GM12878 (cell line): ENCODE measurements around the gene TM9SF4. TPM values are rescaled to one million over a fixed set of nuclear protein-coding genes. Genes with fewer than 3 reads are reported as not detected.

Experiments used
- ATAC-seq: fragments of 200-7000 bp; cut with Tn5 transposase; 3 replicates; pipeline ENCODE4 v1.9.1; 2020; ENCODE audit warnings: mild to moderate bottlenecking, moderate library complexity
- BruUV-seq: library from RNA; stranded (reverse); fragments of 400-500 nt; replicated peaks from 2 replicates; lab custom pipeline; 2021; lab: Mats Ljungman, UMichigan
- CTCF ChIA-PET: fragments of 300-600 bp; sonication (Branson Sonifier 250); formaldehyde crosslinking; extraction: SDS; loops from one replicate; lab custom pipeline; 2021; ENCODE audit warnings: inconsistent platforms; lab: Yijun Ruan, JAX
- POLR2A ChIA-PET: fragments of 350-600 bp; formaldehyde crosslinking; extraction: SDS; loops from one replicate; lab custom pipeline; 2021; ENCODE audit warnings: inconsistent platforms; lab: Charles Lee
- RAD21 ChIA-PET: fragments of 300-600 bp; sonication (Branson Sonifier 250); formaldehyde crosslinking; loops from one replicate; lab custom pipeline; 2023; ENCODE audit warnings: antibody characterized with exemption; ENCODE audit not compliant: unreplicated experiment; lab: Charles Lee
- SMC1A ChIA-PET: fragments of 300-600 bp; sonication (Branson Sonifier 250); formaldehyde crosslinking; loops from one replicate; lab custom pipeline; 2023; ENCODE audit not compliant: unreplicated experiment, uncharacterized antibody; lab: Charles Lee
- DNase-seq: peaks from one replicate; pipeline ENCODE4 v3.0.0-alpha.2; 2011; ENCODE audit warnings: low read depth, low spot score
- FAIRE-seq: peaks from 3 replicates; lab custom pipeline; 2011; peaks lifted over from hg19 to GRCh38; lab: Jason Lieb, UNC
- H2AFZ ChIP-seq: 2 replicates; pipeline ENCODE4 v1.6.0; 2011; ENCODE audit warnings: low read depth, low read length, control low read depth; ENCODE audit not compliant: control insufficient read depth
- H3K27ac ChIP-seq: 2 replicates; pipeline ENCODE4 v1.5.1; 2011; ENCODE audit warnings: control low read depth; ENCODE audit not compliant: control insufficient read depth, insufficient read depth
- H3K27me3 ChIP-seq, 2 experiments: replicated peaks in 1 of 2; 2 replicates each; pipeline versions ENCODE4 v1.6.0 to v1.6.1; 2011; ENCODE audit warnings: low read length in 1 of 2; ENCODE audit not compliant: control insufficient read depth in 2 of 2, insufficient read depth in 2 of 2
- H3K36me3 ChIP-seq, 2 experiments: 2 replicates each; pipeline ENCODE4 v1.5.1; 2011; ENCODE audit warnings: low read length in 1 of 2; ENCODE audit not compliant: control insufficient read depth in 2 of 2, insufficient read depth in 2 of 2
- H3K4me1 ChIP-seq: 2 replicates; pipeline ENCODE4 v1.6.1; 2011; ENCODE audit warnings: mild to moderate bottlenecking, low read length, moderate library complexity, mixed read lengths; ENCODE audit not compliant: control insufficient read depth, insufficient read depth
- H3K4me2 ChIP-seq: 2 replicates; pipeline ENCODE4 v1.6.0; 2011; ENCODE audit warnings: control low read depth; ENCODE audit not compliant: control insufficient read depth, insufficient read depth
- H3K4me3 ChIP-seq: fragments of 200-600 bp; sonication (generic); 2 replicates; pipeline ENCODE4 v1.5.1; 2016
- H3K79me2 ChIP-seq: 2 replicates; pipeline ENCODE4 v1.6.0; 2011; ENCODE audit warnings: low read length; ENCODE audit not compliant: control insufficient read depth, insufficient read depth
- H3K9ac ChIP-seq: 2 replicates; pipeline ENCODE4 v1.8.0; 2011; ENCODE audit warnings: low read length, control low read depth, mixed read lengths; ENCODE audit not compliant: control insufficient read depth, insufficient read depth
- H3K9me3 ChIP-seq: replicated peaks from 3 replicates; pipeline ENCODE4 v1.5.1; 2011; ENCODE audit warnings: mild to moderate bottlenecking, low read length; ENCODE audit not compliant: control insufficient read depth, insufficient read depth
- H4K20me1 ChIP-seq: 2 replicates; pipeline ENCODE4 v1.6.0; 2011; ENCODE audit not compliant: control insufficient read depth, insufficient read depth
- BRCA1 ChIP-seq: IDR thresholded peaks from 2 replicates; pipeline ENCODE4 v1.6.1; 2011; ENCODE audit warnings: low read depth, low read length, improper control_type of control experiment
- CBX5 ChIP-seq: sonication (generic); IDR thresholded peaks from 2 replicates; pipeline ENCODE4 v1.6.1; 2016; ENCODE audit warnings: low read depth, moderate library complexity, mild to moderate bottlenecking, inconsistent platforms
- E2F4 ChIP-seq: IDR thresholded peaks from 2 replicates; pipeline ENCODE4 v1.6.1; 2012; ENCODE audit warnings: low read depth, low read length, improper control_type of control experiment
- GATAD2B ChIP-seq: fragments of 450-650 bp; conservative IDR thresholded peaks from 2 replicates; pipeline ENCODE4 v1.6.1; 2017; ENCODE audit warnings: low read depth, mild to moderate bottlenecking, moderate library complexity
- KDM1A ChIP-seq: fragments of 200-600 bp; sonication (generic); IDR thresholded peaks from 2 replicates; pipeline ENCODE4 v1.6.1; 2016; ENCODE audit warnings: borderline replicate concordance
- MYC ChIP-seq: IDR thresholded peaks from 2 replicates; pipeline ENCODE4 v1.6.1; 2011; ENCODE audit warnings: mild to moderate bottlenecking, low read length, moderate library complexity, inconsistent platforms; ENCODE audit not compliant: insufficient read depth, insufficient replicate concordance, insufficient read length, severe bottlenecking
- PBX3 ChIP-seq: IDR thresholded peaks from 2 replicates; pipeline ENCODE4 v1.6.1; 2011; ENCODE audit warnings: mild to moderate bottlenecking, low read depth, low read length, moderate library complexity; ENCODE audit not compliant: insufficient replicate concordance
- SMAD1 ChIP-seq: fragments of 450-650 bp; IDR thresholded peaks from 2 replicates; pipeline ENCODE4 v1.6.1; 2018; ENCODE audit warnings: mild to moderate bottlenecking, low read depth; ENCODE audit not compliant: partially characterized antibody
- SMC3 ChIP-seq: IDR thresholded peaks from 2 replicates; pipeline ENCODE4 v1.6.1; 2011; ENCODE audit warnings: low read length, improper control_type of control experiment, borderline replicate concordance
- TBL1XR1 ChIP-seq: IDR thresholded peaks from 2 replicates; pipeline ENCODE4 v1.6.1; 2012; ENCODE audit warnings: low read depth, low read length, improper control_type of control experiment
- YY1 ChIP-seq: IDR thresholded peaks from 2 replicates; pipeline ENCODE4 v1.6.1; 2011; ENCODE audit warnings: low read depth, mild to moderate bottlenecking, low read length
- ZSCAN29 ChIP-seq: fragments of 450-650 bp; IDR thresholded peaks from 2 replicates; pipeline ENCODE4 v1.6.1; 2017; ENCODE audit warnings: mild to moderate bottlenecking, moderate library complexity
- WGBS: methylation state at CpG from one replicate; pipeline ENCODE4 v1.1.6; 2016; ENCODE audit warnings: low lambda C conversion rate; ENCODE audit not compliant: insufficient replicate concordance, insufficient coverage; ENCODE audit errors: missing lambda C conversion rate; 5-methylcytosine and 5-hydroxymethylcytosine counted together
- in situ Hi-C: fragments of 300-500 bp; cut with MboI; formaldehyde crosslinking; loops from 9 replicates; pipeline ENCODE4 v1.14.3; 2018; ENCODE audit warnings: mixed read lengths
- intact Hi-C: fragments of 100-400 bp; cut with micrococcal nuclease; formaldehyde crosslinking; loops from one replicate; pipeline ENCODE4 v1.14.2; 2022; ENCODE audit not compliant: unreplicated experiment
- polyA plus RNA-seq, 11 experiments: library from polyadenylated mRNA; depleted of rRNA in 4 of 11; unstranded in 6 of 11; stranded (reverse) in 5 of 11; fragments of >200 nt; fragmentation: Nextera tagmentation in 4 of 11; fragmentation: Illumina TruSeq in 1 of 11; extraction: Ambion mirVana in 4 of 11; extraction: Trizol in 1 of 11; gene quantifications; 1 replicate in 1 of 11; 2 replicates in 10 of 11; pipeline versions ENCODE4 v1.2.1 to v1.2.3, GENCODE V29; 2011 to 2016; ENCODE audit warnings: inconsistent platforms in 2 of 11, missing spikeins in 2 of 11, low read depth in 1 of 11
- total RNA-seq, 4 experiments: library from RNA; depleted of rRNA in 3 of 4; stranded (reverse); fragments of >200 nt in 3 of 4; fragmentation: Illumina TruSeq in 1 of 4; extraction: Trizol in 1 of 4; gene quantifications; 2 replicates each; pipeline versions ENCODE4 v1.2.1 to v1.2.3, GENCODE V29; 2013 to 2021

TM9SF4 gene
- total and polyA plus RNA-seq, 10 of the 15 experiments (the other 5 are each of a cell fraction or from before 2014, with no cell fraction given), result 8.5 to 47.8 (median 24.3) TPM

GRCh38 chr20:32123088-32123487 lies 13.6 kb downstream of the TM9SF4 start:
- ChIA-PET CTCF (interaction anchor here (0.9 to 1.0 kb wide), 3 partner anchors 14 to 530 kb away, joined by 3 to 4 read pairs (median 4); partner anchors contain the start of gene TM9SF4), POLR2A (interaction anchor here (1.1 kb wide), 1 partner anchor 13 kb away, joined by 3 read pairs; the partner anchor contains the start of gene TM9SF4), SMC1A (interaction anchor here (0.7 kb wide), 1 partner anchor 11 kb away, joined by 3 read pairs; no protein-coding TSS in a partner anchor), RAD21 (no interaction called here)
- no CpG with 5 or more reads among the region's 4 CpGs for WGBS
- Histone ChIP-seq H3K4me2 (no peak overlapping the region), H4K20me1 (no peaks in the 10 kb centered on the region), H3K27me3 (no peaks in the 10 kb centered on the region), H3K9me3 (no peaks in the 10 kb centered on the region), H3K9ac (no peak overlapping the region), H3K36me3 (peaks cover 4% of the 10 kb centered on the region in 2 experiments; a peak in 3 of 4 replicates), H3K27ac (no peak overlapping the region), H2AFZ (no peak overlapping the region), H3K4me1 (no peaks in the 10 kb centered on the region), H3K4me3 (no peak overlapping the region), H3K79me2 (peaks cover 15% of the 10 kb centered on the region)
- intact Hi-C loops (no loop called here), in situ Hi-C loops (no loop called here)
- no TSS peak for BruUV-seq
- TF ChIP-seq YY1, result no peak
- no peak for TF ChIP-seq PBX3
- TF ChIP-seq GATAD2B, result no peak
- no peak for TF ChIP-seq CBX5
- no peak for TF ChIP-seq ZSCAN29
- no peak for TF ChIP-seq BRCA1
- no peak for TF ChIP-seq MYC
- no peak for TF ChIP-seq SMAD1
- TF ChIP-seq SMC3, result no peak
- TF ChIP-seq E2F4, result no peak
- TF ChIP-seq KDM1A, result no peak
- no peak for TF ChIP-seq TBL1XR1
- FAIRE-seq, result no peak
- no peak for ATAC-seq
- DNase-seq, result no peak
